HCT116 (cell line): Measurements from ENCODE around the gene FRMPD4. TPM values are rescaled to one million over a fixed set of nuclear protein-coding genes. Genes with fewer than 3 reads are reported as not detected.

ENCODE experiments used
- ATAC-seq: fragments of 200-7000 bp; cut with Tn5 transposase; 2 replicates; pipeline ENCODE4 v1.9.1; 2020; ENCODE audit warnings: mild to moderate bottlenecking, moderate library complexity
- BruUV-seq: library from RNA; stranded (reverse); fragments of 400-500 nt; replicated peaks from 2 replicates; lab custom pipeline; 2021; lab: Mats Ljungman, UMichigan
- CTCF ChIA-PET: fragments of 300-600 bp; sonication (Branson Sonifier 250); formaldehyde crosslinking; loops from one replicate; lab custom pipeline; 2021; ENCODE audit warnings: antibody characterized with exemption; lab: Charles Lee
- POLR2A ChIA-PET: fragments of 300-600, 350-600 bp; sonication (Branson Sonifier 250); formaldehyde crosslinking; loops from one replicate; lab custom pipeline; 2021; ENCODE audit warnings: antibody characterized with exemption; lab: Charles Lee
- RAD21 ChIA-PET, 2 experiments: fragments of 300-600 bp; sonication (Branson Sonifier 250); formaldehyde crosslinking; loops; one replicate each; lab custom pipeline; 2023; ENCODE audit warnings: low total read pairs in 2 of 2; ENCODE audit not compliant: uncharacterized antibody in 2 of 2, unreplicated experiment in 2 of 2, low non-redundant PET in 1 of 2; lab: Charles Lee
- DNase-seq: peaks from one replicate; pipeline ENCODE4 v3.0.0-alpha.2; 2010; ENCODE audit warnings: low read depth, low spot score
- H2AFZ ChIP-seq: fragments of 200-600 bp; shearing (Covaris generic), sonication (generic); 2 replicates; pipeline ENCODE4 v1.6.1; 2017; ENCODE audit warnings: low read depth, mixed run types, mixed read lengths, antibody characterized with exemption, low read length; ENCODE audit not compliant: poor library complexity, severe bottlenecking
- H3K27ac ChIP-seq: 2 replicates; pipeline ENCODE4 v1.5.1; 2012; ENCODE audit warnings: low read depth, low read length
- H3K27me3 ChIP-seq: fragments of 200-600 bp; sonication (generic); 2 replicates; pipeline ENCODE4 v1.6.1; 2016; ENCODE audit warnings: mixed run types, low read length, mixed read lengths; ENCODE audit not compliant: insufficient read depth
- H3K36me3 ChIP-seq, 2 experiments: fragments of 200-500 bp in 1 of 2; fragments of 200-600 bp in 1 of 2; sonication (Bioruptor generic) in 1 of 2; sonication (generic) in 1 of 2; 2 replicates each; pipeline versions ENCODE4 v1.5.1 to v1.6.1; 2014 to 2016; ENCODE audit warnings: low read length in 2 of 2, inconsistent platforms in 1 of 2, mixed read lengths in 1 of 2, mixed run types in 1 of 2; ENCODE audit not compliant: insufficient read depth in 2 of 2, control insufficient read depth in 1 of 2
- H3K4me1 ChIP-seq, 2 experiments: fragments of 200-600 bp in 1 of 2; sonication (generic) in 1 of 2; 2 replicates each; pipeline versions ENCODE4 v1.5.1 to v1.6.1; 2012 to 2017; ENCODE audit warnings: low read length in 2 of 2, inconsistent platforms in 1 of 2, mild to moderate bottlenecking in 1 of 2, mixed read lengths in 1 of 2, mixed run types in 1 of 2, moderate library complexity in 1 of 2; ENCODE audit not compliant: insufficient read depth in 2 of 2, control insufficient read depth in 1 of 2
- H3K4me2 ChIP-seq: fragments of 200-600 bp; sonication (generic); 2 replicates; pipeline ENCODE4 v1.6.1; 2017; ENCODE audit warnings: mixed run types, low read length, mixed read lengths
- H3K4me3 ChIP-seq, 2 experiments: fragments of 200-600 bp in 1 of 2; sonication (generic) in 1 of 2; replicated peaks in 1 of 2; 2 replicates each; pipeline ENCODE4 v1.5.1; 2011 to 2016; ENCODE audit warnings: low read length in 2 of 2, control low read depth in 1 of 2, low read depth in 1 of 2, mild to moderate bottlenecking in 1 of 2, mixed read lengths in 1 of 2, mixed run types in 1 of 2
- H3K79me2 ChIP-seq: fragments of 200-600 bp; sonication (generic); 2 replicates; pipeline ENCODE4 v1.6.1; 2017; ENCODE audit warnings: mild to moderate bottlenecking, mixed run types, low read length, moderate library complexity, mixed read lengths; ENCODE audit not compliant: insufficient read depth
- H3K9ac ChIP-seq: fragments of 200-600 bp; sonication (generic); 2 replicates; pipeline ENCODE4 v1.6.1; 2016; ENCODE audit warnings: low read length, mixed read lengths
- H3K9me2 ChIP-seq: fragments of 200-600 bp; sonication (generic), shearing (Covaris generic); 2 replicates; pipeline ENCODE4 v1.6.1; 2017; ENCODE audit warnings: mixed run types, mild to moderate bottlenecking, moderate library complexity; ENCODE audit not compliant: insufficient read depth
- H3K9me3 ChIP-seq, 2 experiments: fragments of 200-500 bp in 1 of 2; fragments of 200-600 bp in 1 of 2; sonication (Bioruptor generic) in 1 of 2; sonication (generic) in 1 of 2; 2 replicates each; pipeline ENCODE4 v1.6.1; 2014 to 2017; ENCODE audit warnings: low read length in 2 of 2, mixed read lengths in 2 of 2, inconsistent platforms in 1 of 2, low read depth in 1 of 2, mild to moderate bottlenecking in 1 of 2, mixed run types in 1 of 2, moderate library complexity in 1 of 2; ENCODE audit not compliant: control insufficient read depth in 1 of 2, insufficient read depth in 1 of 2
- H4K20me1 ChIP-seq: fragments of 200-600 bp; sonication (generic), shearing (Covaris generic); 2 replicates; pipeline ENCODE4 v1.6.1; 2017; ENCODE audit warnings: mixed run types, mild to moderate bottlenecking, moderate library complexity; ENCODE audit not compliant: insufficient read depth
- ATF3 ChIP-seq: IDR thresholded peaks from 2 replicates; pipeline ENCODE4 v1.6.1; 2012
- CBX3 ChIP-seq: IDR thresholded peaks from 2 replicates; pipeline ENCODE4 v1.6.1; 2012; ENCODE audit warnings: low read depth
- CEBPB ChIP-seq: IDR thresholded peaks from 2 replicates; pipeline ENCODE4 v1.6.1; 2012; ENCODE audit warnings: low read depth
- EZH2phosphoT487 ChIP-seq: fragments of 200-600 bp; IDR thresholded peaks from 2 replicates; pipeline ENCODE4 v1.6.1; 2018; ENCODE audit warnings: antibody characterized with exemption, borderline replicate concordance
- JUND ChIP-seq: IDR thresholded peaks from 2 replicates; pipeline ENCODE4 v1.6.1; 2012
- MAX ChIP-seq: IDR thresholded peaks from 2 replicates; pipeline ENCODE4 v1.6.1; 2012
- POLR2AphosphoS5 ChIP-seq: IDR thresholded peaks from 2 replicates; pipeline ENCODE4 v1.6.1; 2011; ENCODE audit warnings: mild to moderate bottlenecking, low read depth, low read length, moderate library complexity
- RAD21 ChIP-seq: IDR thresholded peaks from 2 replicates; pipeline ENCODE4 v1.6.1; 2012; ENCODE audit warnings: low read depth, mild to moderate bottlenecking
- SIN3A ChIP-seq: IDR thresholded peaks from 2 replicates; pipeline ENCODE4 v1.6.1; 2012; ENCODE audit warnings: low read depth
- SRF ChIP-seq: IDR thresholded peaks from 2 replicates; pipeline ENCODE4 v1.6.1; 2012; ENCODE audit warnings: low read depth
- YY1 ChIP-seq: IDR thresholded peaks from 2 replicates; pipeline ENCODE4 v1.6.1; 2011; ENCODE audit warnings: low read length, low read depth, moderate library complexity, mild to moderate bottlenecking; ENCODE audit not compliant: insufficient replicate concordance; ENCODE audit errors: extremely low read depth
- ZFX ChIP-seq: fragments of 450-650 bp; IDR thresholded peaks from 2 replicates; pipeline ENCODE4 v1.6.1; 2017
- intact Hi-C: fragments of 100-400 bp; cut with micrococcal nuclease; formaldehyde crosslinking; loops from 2 replicates; pipeline ENCODE4 v1.10.0; 2022
- total RNA-seq: library from RNA; stranded (reverse); gene quantifications from one replicate; pipeline ENCODE4 v1.2.1, GENCODE V29; 2021; ENCODE audit not compliant: unreplicated experiment
- TF ChIP-seq, protein P1 (sequence below): IDR thresholded peaks from 2 replicates; pipeline ENCODE4 v1.6.1; 2011; ENCODE audit warnings: mild to moderate bottlenecking, low read length, moderate library complexity; ENCODE audit not compliant: insufficient replicate concordance; ENCODE audit errors: extremely low read depth

Gene FRMPD4
- total RNA-seq, 1 experiment from 2014 or later: not detected

GRCh38 chrX:12314651-12315050 is 176.4 kb downstream of the FRMPD4 start:
- ChIA-PET CTCF (no interaction called here), RAD21 (no interaction called here), POLR2A (no interaction called here)
- TF ChIP-seq MAX (no peak), CEBPB (no peak), POLR2AphosphoS5 (no peak), ZFX (no peak), YY1 (no peak), CBX3 (no peak), SIN3A (no peak), RAD21 (no peak), ATF3 (no peak), JUND (no peak), SRF (no peak), EZH2phosphoT487 (no peak)
- TF ChIP-seq, protein P1, sequence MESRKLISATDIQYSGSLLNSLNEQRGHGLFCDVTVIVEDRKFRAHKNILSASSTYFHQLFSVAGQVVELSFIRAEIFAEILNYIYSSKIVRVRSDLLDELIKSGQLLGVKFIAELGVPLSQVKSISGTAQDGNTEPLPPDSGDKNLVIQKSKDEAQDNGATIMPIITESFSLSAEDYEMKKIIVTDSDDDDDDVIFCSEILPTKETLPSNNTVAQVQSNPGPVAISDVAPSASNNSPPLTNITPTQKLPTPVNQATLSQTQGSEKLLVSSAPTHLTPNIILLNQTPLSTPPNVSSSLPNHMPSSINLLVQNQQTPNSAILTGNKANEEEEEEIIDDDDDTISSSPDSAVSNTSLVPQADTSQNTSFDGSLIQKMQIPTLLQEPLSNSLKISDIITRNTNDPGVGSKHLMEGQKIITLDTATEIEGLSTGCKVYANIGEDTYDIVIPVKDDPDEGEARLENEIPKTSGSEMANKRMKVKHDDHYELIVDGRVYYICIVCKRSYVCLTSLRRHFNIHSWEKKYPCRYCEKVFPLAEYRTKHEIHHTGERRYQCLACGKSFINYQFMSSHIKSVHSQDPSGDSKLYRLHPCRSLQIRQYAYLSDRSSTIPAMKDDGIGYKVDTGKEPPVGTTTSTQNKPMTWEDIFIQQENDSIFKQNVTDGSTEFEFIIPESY: no peak
- Histone ChIP-seq H3K27me3 (no peaks in the 10 kb centered on the region), H3K27ac (no peak overlapping the region), H3K4me1 (no peaks in the 10 kb centered on the region), H3K36me3 (no peaks in the 10 kb centered on the region), H3K9ac (no peak overlapping the region), H4K20me1 (no peaks in the 10 kb centered on the region), H3K79me2 (no peaks in the 10 kb centered on the region), H2AFZ (no peak overlapping the region), H3K9me2 (no peaks in the 10 kb centered on the region), H3K4me3 (no peak overlapping the region), H3K9me3 (no peaks in the 10 kb centered on the region), H3K4me2 (no peak overlapping the region)
- DNase-seq (no peak), ATAC-seq (no peak)
- intact Hi-C loops: no loop called here
- no TSS peak for BruUV-seq
